IMR-90 (cell line): ENCODE results near the gene RAB38. TPM values are rescaled to one million over a fixed set of nuclear protein-coding genes. Genes with fewer than 3 reads are reported as not detected.

Experiments
- ATAC-seq: fragments of 200-7000 bp; cut with Tn5 transposase; 2 replicates; pipeline ENCODE4 v1.9.1; 2020; ENCODE audit warnings: low read depth, mild to moderate bottlenecking, moderate library complexity
- BruUV-seq: library from RNA; stranded (reverse); fragments of 400-500 nt; replicated peaks from 2 replicates; lab custom pipeline; 2021; lab: Mats Ljungman, UMichigan
- CTCF ChIA-PET: fragments of 300-600 bp; formaldehyde crosslinking; extraction: SDS; loops from one replicate; lab custom pipeline; 2021; ENCODE audit warnings: antibody characterized with exemption; lab: Yijun Ruan, JAX
- POLR2A ChIA-PET: fragments of 300-600 bp; sonication (Branson Sonifier 250); formaldehyde crosslinking; loops from one replicate; lab custom pipeline; 2022; ENCODE audit warnings: antibody characterized with exemption; ENCODE audit not compliant: unreplicated experiment; lab: Charles Lee
- DNase-seq: peaks from one replicate; pipeline ENCODE4 v3.0.0; 2013
- H2AFZ ChIP-seq: replicated peaks from 2 replicates; pipeline ENCODE3; 2013; ENCODE audit warnings: low read length, mild to moderate bottlenecking; ENCODE audit not compliant: poor library complexity
- H2AK5ac ChIP-seq: 2 replicates; pipeline ENCODE4 v1.6.1; 2013; ENCODE audit warnings: low read depth, low read length, inconsistent platforms
- H2AK9ac ChIP-seq: replicated peaks from 2 replicates; pipeline ENCODE3; 2013; ENCODE audit warnings: mild to moderate bottlenecking, low read depth, low read length, moderate library complexity; ENCODE audit not compliant: poor library complexity
- H2BK120ac ChIP-seq: 2 replicates; pipeline ENCODE4 v1.6.1; 2013; ENCODE audit warnings: low read depth, low read length, inconsistent platforms
- H2BK15ac ChIP-seq: 3 replicates; pipeline ENCODE4 v1.6.1; 2013; ENCODE audit warnings: low read depth, low read length, inconsistent platforms
- H2BK20ac ChIP-seq: 2 replicates; pipeline ENCODE4 v1.6.1; 2013; ENCODE audit warnings: low read depth, mild to moderate bottlenecking, inconsistent platforms, low read length, moderate library complexity
- H2BK5ac ChIP-seq: 2 replicates; pipeline ENCODE4 v1.6.1; 2013; ENCODE audit warnings: mild to moderate bottlenecking, low read depth, low read length, inconsistent platforms; ENCODE audit not compliant: poor library complexity, severe bottlenecking
- H3K14ac ChIP-seq: replicated peaks from 2 replicates; pipeline ENCODE4 v1.6.1; 2013; ENCODE audit warnings: low read depth, low read length, inconsistent platforms
- H3K18ac ChIP-seq: 2 replicates; pipeline ENCODE4 v1.6.1; 2013; ENCODE audit warnings: low read depth, low read length, control low read depth
- H3K23ac ChIP-seq: 2 replicates; pipeline ENCODE4 v1.6.1; 2013; ENCODE audit warnings: low read depth, low read length, inconsistent platforms
- H3K27ac ChIP-seq: 2 replicates; pipeline ENCODE4 v1.5.1; 2013; ENCODE audit warnings: mild to moderate bottlenecking, control low read depth, low read length; ENCODE audit not compliant: insufficient read depth
- H3K27me3 ChIP-seq: 2 replicates; pipeline ENCODE4 v1.6.1; 2013; ENCODE audit warnings: low read length; ENCODE audit not compliant: control insufficient read depth, insufficient read depth
- H3K36me3 ChIP-seq: 2 replicates; pipeline ENCODE4 v1.6.1; 2013; ENCODE audit warnings: low read length, mixed read lengths; ENCODE audit not compliant: control insufficient read depth, insufficient read depth
- H3K4ac ChIP-seq: 2 replicates; pipeline ENCODE4 v1.6.1; 2013; ENCODE audit warnings: low read depth, low read length, inconsistent platforms
- H3K4me1 ChIP-seq: 2 replicates; pipeline ENCODE4 v1.6.1; 2013; ENCODE audit warnings: low read length, mixed read lengths; ENCODE audit not compliant: control insufficient read depth, insufficient read depth
- H3K4me2 ChIP-seq: 2 replicates; pipeline ENCODE4 v1.6.1; 2013; ENCODE audit warnings: low read depth, mild to moderate bottlenecking, control low read depth, low read length, moderate library complexity
- H3K4me3 ChIP-seq: 2 replicates; pipeline ENCODE4 v1.5.1; 2013; ENCODE audit warnings: low read depth, mild to moderate bottlenecking, control low read depth, low read length, moderate library complexity; ENCODE audit not compliant: insufficient read depth
- H3K56ac ChIP-seq: 2 replicates; pipeline ENCODE4 v1.6.1; 2013; ENCODE audit warnings: low read length, inconsistent platforms; ENCODE audit not compliant: insufficient read depth; ENCODE audit errors: extremely low read depth
- H3K79me1 ChIP-seq, 2 experiments: 2 replicates each; pipeline ENCODE4 v1.6.1; 2013; ENCODE audit warnings: low read length in 2 of 2, inconsistent platforms in 1 of 2, low read depth in 1 of 2
- H3K9ac ChIP-seq: 2 replicates; pipeline ENCODE4 v1.6.1; 2013; ENCODE audit warnings: low read depth, low read length, control low read depth
- H3K9me1 ChIP-seq: 2 replicates; pipeline ENCODE4 v1.6.1; 2013; ENCODE audit warnings: low read length, inconsistent platforms; ENCODE audit not compliant: insufficient read depth
- H3K9me3 ChIP-seq: 2 replicates; pipeline ENCODE4 v1.6.1; 2013; ENCODE audit warnings: low read length; ENCODE audit not compliant: control insufficient read depth, insufficient read depth
- H4K20me1 ChIP-seq: 2 replicates; pipeline ENCODE4 v1.6.1; 2013; ENCODE audit warnings: low read length, inconsistent platforms; ENCODE audit not compliant: insufficient read depth
- H4K5ac ChIP-seq: 2 replicates; pipeline ENCODE4 v1.6.1; 2013; ENCODE audit warnings: mild to moderate bottlenecking, low read depth, low read length, control low read depth
- H4K8ac ChIP-seq, 2 experiments: 2 replicates each; pipeline ENCODE4 v1.6.1; 2013; ENCODE audit warnings: low read depth in 2 of 2, low read length in 2 of 2, control low read depth in 1 of 2, inconsistent platforms in 1 of 2
- H4K91ac ChIP-seq: 2 replicates; pipeline ENCODE4 v1.6.1; 2013; ENCODE audit warnings: low read depth, low read length, inconsistent platforms; ENCODE audit not compliant: insufficient read depth
- CEBPB ChIP-seq: IDR thresholded peaks from 2 replicates; pipeline ENCODE4 v1.6.1; 2012; ENCODE audit warnings: low read depth, low read length, improper control_type of control experiment
- FOS ChIP-seq: fragments of 150-350 bp; IDR thresholded peaks from 2 replicates; pipeline ENCODE4 v1.6.1; 2016; ENCODE audit warnings: low read depth, low read length
- RCOR1 ChIP-seq: IDR thresholded peaks from 2 replicates; pipeline ENCODE4 v1.6.1; 2012; ENCODE audit warnings: mild to moderate bottlenecking, low read length, improper control_type of control experiment; ENCODE audit not compliant: insufficient replicate concordance
- WGBS, 2 experiments: methylation state at CpG; one replicate each; pipeline versions ENCODE4 v1.1.5 to v1.1.7; 2013; ENCODE audit warnings: missing lambda C conversion rate in 2 of 2; ENCODE audit not compliant: insufficient read length in 1 of 2; ENCODE audit errors: extremely low coverage in 2 of 2; 5-methylcytosine and 5-hydroxymethylcytosine counted together
- dilution Hi-C: fragments of 300-500 bp; cut with HindIII; formaldehyde crosslinking; loops from one replicate; pipeline ENCODE4 v1.14.3; 2018; ENCODE audit warnings: low sequenced_read_pairs; ENCODE audit not compliant: unreplicated experiment
- in situ Hi-C: fragments of 300-500 bp; cut with MboI; formaldehyde crosslinking; loops from 3 replicates; pipeline ENCODE4 v1.14.3; 2019; ENCODE audit warnings: low sequenced_read_pairs, inconsistent platforms, mixed read lengths
- intact Hi-C: fragments of 100-400 bp; cut with micrococcal nuclease; formaldehyde crosslinking; loops from 2 replicates; pipeline ENCODE4 v1.10.0; 2022
- polyA plus RNA-seq, 3 experiments: library from polyadenylated mRNA; depleted of rRNA; stranded (reverse); fragments of >200 nt; gene quantifications; 2 replicates each; pipeline ENCODE4 v1.2.3, GENCODE V29; 2012; ENCODE audit warnings: low replicate concordance in 1 of 3
- total RNA-seq: library from RNA; depleted of rRNA; stranded (reverse); fragments of >200 nt; gene quantifications from 2 replicates; pipeline ENCODE4 v1.2.3, GENCODE V29; 2012

RAB38 gene
- total and polyA plus RNA-seq, 2 of the 4 experiments (the other 2 are of a cell fraction), result 5.0 to 6.5 TPM

GRCh38 chr11:88208745-88209144 lies 33.5 kb upstream of the RAB38 start:
- BruUV-seq, result no TSS peak
- Histone ChIP-seq H4K91ac (no peak overlapping the region), H3K9me1 (no peaks in the 10 kb centered on the region), H3K14ac (no peak overlapping the region), H2BK120ac (no peak overlapping the region), H3K27me3 (no peaks in the 10 kb centered on the region), H4K8ac (no peak overlapping the region), H3K79me1 (no peaks in the 10 kb centered on the region), H3K4me1 (no peaks in the 10 kb centered on the region), H3K9me3 (no peaks in the 10 kb centered on the region), H3K18ac (no peak overlapping the region), H3K4me3 (no peak overlapping the region), H2AK5ac (no peak overlapping the region), H3K9ac (no peak overlapping the region), H2BK5ac (no peak overlapping the region), H2AK9ac (no peak overlapping the region), H2BK15ac (no peak overlapping the region), H2BK20ac (no peak overlapping the region), H3K36me3 (no peaks in the 10 kb centered on the region), H4K20me1 (no peaks in the 10 kb centered on the region), H3K56ac (no peak overlapping the region), H3K23ac (no peak overlapping the region), H2AFZ (no peak overlapping the region), H3K4me2 (no peak overlapping the region), H4K5ac (no peak overlapping the region), H3K4ac (no peak overlapping the region), H3K27ac (no peak overlapping the region)
- no peak for TF ChIP-seq RCOR1
- 0 out of 2 replicates have a peak, but pooled peaks have one; percentile 18 for TF ChIP-seq CEBPB
- no peak for TF ChIP-seq FOS
- dilution Hi-C loops, result no loop called here
- CTCF ChIA-PET, result no interaction called here
- whole genome bisulfite sequencing, 2 experiments, result 100% methylated on average over 1 of the region's 2 CpGs; no CpG with 5 or more reads in 1 of the 2 experiments
- ATAC-seq (no peak), DNase-seq (no peak)
- intact Hi-C loops, result no loop called here
- in situ Hi-C loops, result no loop called here
- POLR2A ChIA-PET, result no interaction called here
